Stimulated activated memory B cell treated with anti-CD40 and anti-IgM and Interleukin-4, amounts not matched to agents 10 μg/mL and 1 μg/mL and 100 μg/mL, for 72 hours (primary cell): ENCODE measurements around the gene TMEM183A.

ENCODE experiments used
- ATAC-seq: fragments of 150-1000 bp; cut with Tn5 transposase; 2 replicates; pipeline ENCODE4 v1.10.0; 2021
- H3K27ac Mint-ChIP-seq: one replicate; pipeline ENCODE4 v1.8.0; 2022; ENCODE audit warnings: mild to moderate bottlenecking, mixed read lengths
- H3K27me3 Mint-ChIP-seq: one replicate; pipeline ENCODE4 v1.8.0; 2022; ENCODE audit warnings: mixed read lengths
- H3K36me3 Mint-ChIP-seq: one replicate; pipeline ENCODE4 v1.8.0; 2022; ENCODE audit warnings: mixed read lengths
- H3K4me1 Mint-ChIP-seq: one replicate; pipeline ENCODE4 v1.8.0; 2022; ENCODE audit warnings: mixed read lengths
- H3K4me3 Mint-ChIP-seq: one replicate; pipeline ENCODE4 v1.8.0; 2022; ENCODE audit warnings: mild to moderate bottlenecking, moderate library complexity, mixed read lengths
- H3K9me3 Mint-ChIP-seq: one replicate; pipeline ENCODE4 v1.8.0; 2022; ENCODE audit warnings: mixed read lengths

The TMEM183A gene

GRCh38 chr1:203057911-203058675 lies 50.9 kb downstream of the TMEM183A start:
- ATAC-seq: no peak
- Mint-ChIP-seq H3K36me3 (no peaks in the 10 kb centered on the region), H3K9me3 (no peaks in the 10 kb centered on the region)

GRCh38 chr1:203058676-203058935 lies 51.4 kb downstream of the TMEM183A start:
- no peak overlapping the region for H3K27ac Mint-ChIP-seq
- no peaks in the 10 kb centered on the region for H3K9me3 Mint-ChIP-seq
- no peak for ATAC-seq
- H3K36me3 Mint-ChIP-seq: no peaks in the 10 kb centered on the region
- H3K4me3 Mint-ChIP-seq: no peak overlapping the region
- H3K4me1 Mint-ChIP-seq: no peaks in the 10 kb centered on the region
- H3K27me3 Mint-ChIP-seq: peaks cover 54% of the 10 kb centered on the region

More at GRCh38 chr1:203057911-203058675, 50.9 kb downstream of the TMEM183A start:
- H3K4me3 Mint-ChIP-seq: no peak overlapping the region
- no peak overlapping the region for H3K27ac Mint-ChIP-seq
- H3K4me1 Mint-ChIP-seq: no peaks in the 10 kb centered on the region
- peaks cover 54% of the 10 kb centered on the region for H3K27me3 Mint-ChIP-seq

- Mint-ChIP-seq H3K4me3 (no peak overlapping the region), H3K4me1 (no peaks in the 10 kb centered on the region), H3K36me3 (no peaks in the 10 kb centered on the region), H3K27me3 (peaks cover 54% of the 10 kb centered on the region), H3K27ac (no peak overlapping the region), H3K9me3 (no peaks in the 10 kb centered on the region)
- no peak for ATAC-seq
Measured at GRCh38 chr1:203059485-203059884, 52.3 kb downstream of the TMEM183A start.

- H3K27ac Mint-ChIP-seq: no peak overlapping the region
- H3K4me1 Mint-ChIP-seq: no peaks in the 10 kb centered on the region
- H3K27me3 Mint-ChIP-seq: peaks cover 54% of the 10 kb centered on the region
- ATAC-seq: no peak
- no peaks in the 10 kb centered on the region for H3K36me3 Mint-ChIP-seq
- H3K4me3 Mint-ChIP-seq: no peak overlapping the region
- H3K9me3 Mint-ChIP-seq: no peaks in the 10 kb centered on the region
Measured at GRCh38 chr1:203060115-203060514, 52.9 kb downstream of the TMEM183A start.

GRCh38 chr1:203063287-203063686 lies 56.1 kb downstream of the TMEM183A start:
- no peak for ATAC-seq
- no peaks in the 10 kb centered on the region for H3K4me1 Mint-ChIP-seq
- H3K9me3 Mint-ChIP-seq: no peaks in the 10 kb centered on the region
- no peaks in the 10 kb centered on the region for H3K36me3 Mint-ChIP-seq
- peaks cover 37% of the 10 kb centered on the region for H3K27me3 Mint-ChIP-seq
- no peak overlapping the region for H3K4me3 Mint-ChIP-seq
- no peak overlapping the region for H3K27ac Mint-ChIP-seq

GRCh38 chr1:203065191-203065590 lies 58.0 kb downstream of the TMEM183A start:
- Mint-ChIP-seq H3K27me3 (peaks cover 34% of the 10 kb centered on the region), H3K27ac (no peak overlapping the region), H3K36me3 (no peaks in the 10 kb centered on the region), H3K9me3 (no peaks in the 10 kb centered on the region), H3K4me3 (no peak overlapping the region), H3K4me1 (peaks cover 11% of the 10 kb centered on the region)
- ATAC-seq: no peak

- Mint-ChIP-seq H3K4me3 (no peak overlapping the region), H3K36me3 (no peaks in the 10 kb centered on the region), H3K27me3 (peaks cover 26% of the 10 kb centered on the region), H3K9me3 (no peaks in the 10 kb centered on the region), H3K27ac (no peak overlapping the region), H3K4me1 (peaks cover 11% of the 10 kb centered on the region)
- ATAC-seq: no peak
Measured at GRCh38 chr1:203065986-203066385, 58.8 kb downstream of the TMEM183A start.

GRCh38 chr1:203066965-203067364 lies 59.8 kb downstream of the TMEM183A start:
- Mint-ChIP-seq H3K27ac (no peak overlapping the region), H3K9me3 (no peaks in the 10 kb centered on the region)

GRCh38 chr1:203069030-203069747 lies 62.0 kb downstream of the TMEM183A start:
- no peak for ATAC-seq

More at GRCh38 chr1:203066965-203067364, 59.8 kb downstream of the TMEM183A start:
- ATAC-seq: no peak
- Mint-ChIP-seq H3K4me1 (peaks cover 11% of the 10 kb centered on the region), H3K4me3 (no peak overlapping the region), H3K36me3 (no peaks in the 10 kb centered on the region), H3K27me3 (peaks cover 19% of the 10 kb centered on the region)

GRCh38 chr1:203072002-203072602 lies 64.9 kb downstream of the TMEM183A start:
- no peak for ATAC-seq
- Mint-ChIP-seq H3K27ac (no peak overlapping the region), H3K36me3 (no peaks in the 10 kb centered on the region), H3K4me1 (peaks cover 18% of the 10 kb centered on the region), H3K4me3 (no peak overlapping the region), H3K27me3 (peaks cover 54% of the 10 kb centered on the region), H3K9me3 (no peaks in the 10 kb centered on the region)

More at GRCh38 chr1:203069030-203069747, 62.0 kb downstream of the TMEM183A start:
- Mint-ChIP-seq H3K27me3 (peaks cover 35% of the 10 kb centered on the region), H3K4me1 (peaks cover 11% of the 10 kb centered on the region), H3K9me3 (no peaks in the 10 kb centered on the region), H3K4me3 (no peak overlapping the region), H3K27ac (peak overlapping the region; percentile 53), H3K36me3 (no peaks in the 10 kb centered on the region)

GRCh38 chr1:203072911-203073310 lies 65.7 kb downstream of the TMEM183A start:
- Mint-ChIP-seq H3K36me3 (no peaks in the 10 kb centered on the region), H3K27me3 (peaks cover 57% of the 10 kb centered on the region), H3K4me1 (peaks cover 18% of the 10 kb centered on the region), H3K27ac (no peak overlapping the region), H3K4me3 (no peak overlapping the region), H3K9me3 (no peaks in the 10 kb centered on the region)
- no peak for ATAC-seq

GRCh38 chr1:203073469-203073868 lies 66.3 kb downstream of the TMEM183A start:
- Mint-ChIP-seq H3K4me1 (peaks cover 18% of the 10 kb centered on the region), H3K4me3 (no peak overlapping the region), H3K9me3 (no peaks in the 10 kb centered on the region), H3K36me3 (no peaks in the 10 kb centered on the region), H3K27me3 (peaks cover 61% of the 10 kb centered on the region), H3K27ac (no peak overlapping the region)
- ATAC-seq: no peak
